NB4 (cell line): ENCODE data around the gene IFT20.

Experiments
- CTCF ChIP-seq: IDR thresholded peaks from one replicate; pipeline ENCODE4 v1.5.1; 2012; ENCODE audit warnings: low read depth, low read length
- MAX ChIP-seq: IDR thresholded peaks from 2 replicates; pipeline ENCODE4 v1.6.1; 2011; ENCODE audit warnings: low read depth, low read length
- POLR2A ChIP-seq: IDR thresholded peaks from 2 replicates; pipeline ENCODE4 v1.6.1; 2011; ENCODE audit warnings: mild to moderate bottlenecking; ENCODE audit not compliant: insufficient read length; ENCODE audit errors: extremely low read depth

- no peak for TF ChIP-seq CTCF
- no peak for TF ChIP-seq POLR2A
- no peak for TF ChIP-seq MAX
Measured at GRCh38 chr17:28372203-28372944, 37.1 kb upstream of the IFT20 start.
